HCT116 (cell line): ENCODE measurements around the gene MDP1. TPM values are rescaled to one million over a fixed set of nuclear protein-coding genes. Genes with fewer than 3 reads are reported as not detected.

Experiments
- ATAC-seq: fragments of 200-7000 bp; cut with Tn5 transposase; 2 replicates; pipeline ENCODE4 v1.9.1; 2020; ENCODE audit warnings: mild to moderate bottlenecking, moderate library complexity
- BruUV-seq: library from RNA; stranded (reverse); fragments of 400-500 nt; replicated peaks from 2 replicates; lab custom pipeline; 2021; lab: Mats Ljungman, UMichigan
- CTCF ChIA-PET: fragments of 300-600 bp; sonication (Branson Sonifier 250); formaldehyde crosslinking; loops from one replicate; lab custom pipeline; 2021; ENCODE audit warnings: antibody characterized with exemption; lab: Charles Lee
- POLR2A ChIA-PET: fragments of 300-600, 350-600 bp; sonication (Branson Sonifier 250); formaldehyde crosslinking; loops from one replicate; lab custom pipeline; 2021; ENCODE audit warnings: antibody characterized with exemption; lab: Charles Lee
- RAD21 ChIA-PET, 2 experiments: fragments of 300-600 bp; sonication (Branson Sonifier 250); formaldehyde crosslinking; loops; one replicate each; lab custom pipeline; 2023; ENCODE audit warnings: low total read pairs in 2 of 2; ENCODE audit not compliant: uncharacterized antibody in 2 of 2, unreplicated experiment in 2 of 2, low non-redundant PET in 1 of 2; lab: Charles Lee
- DNase-seq: peaks from one replicate; pipeline ENCODE4 v3.0.0-alpha.2; 2010; ENCODE audit warnings: low read depth, low spot score
- H2AFZ ChIP-seq: fragments of 200-600 bp; shearing (Covaris generic), sonication (generic); 2 replicates; pipeline ENCODE4 v1.6.1; 2017; ENCODE audit warnings: low read depth, mixed run types, mixed read lengths, antibody characterized with exemption, low read length; ENCODE audit not compliant: poor library complexity, severe bottlenecking
- H3K27ac ChIP-seq: 2 replicates; pipeline ENCODE4 v1.5.1; 2012; ENCODE audit warnings: low read depth, low read length
- H3K27me3 ChIP-seq: fragments of 200-600 bp; sonication (generic); 2 replicates; pipeline ENCODE4 v1.6.1; 2016; ENCODE audit warnings: mixed run types, low read length, mixed read lengths; ENCODE audit not compliant: insufficient read depth
- H3K36me3 ChIP-seq, 2 experiments: fragments of 200-500 bp in 1 of 2; fragments of 200-600 bp in 1 of 2; sonication (Bioruptor generic) in 1 of 2; sonication (generic) in 1 of 2; 2 replicates each; pipeline versions ENCODE4 v1.5.1 to v1.6.1; 2014 to 2016; ENCODE audit warnings: low read length in 2 of 2, inconsistent platforms in 1 of 2, mixed read lengths in 1 of 2, mixed run types in 1 of 2; ENCODE audit not compliant: insufficient read depth in 2 of 2, control insufficient read depth in 1 of 2
- H3K4me1 ChIP-seq, 2 experiments: fragments of 200-600 bp in 1 of 2; sonication (generic) in 1 of 2; 2 replicates each; pipeline versions ENCODE4 v1.5.1 to v1.6.1; 2012 to 2017; ENCODE audit warnings: low read length in 2 of 2, inconsistent platforms in 1 of 2, mild to moderate bottlenecking in 1 of 2, mixed read lengths in 1 of 2, mixed run types in 1 of 2, moderate library complexity in 1 of 2; ENCODE audit not compliant: insufficient read depth in 2 of 2, control insufficient read depth in 1 of 2
- H3K4me2 ChIP-seq: fragments of 200-600 bp; sonication (generic); 2 replicates; pipeline ENCODE4 v1.6.1; 2017; ENCODE audit warnings: mixed run types, low read length, mixed read lengths
- H3K4me3 ChIP-seq, 2 experiments: fragments of 200-600 bp in 1 of 2; sonication (generic) in 1 of 2; replicated peaks in 1 of 2; 2 replicates each; pipeline ENCODE4 v1.5.1; 2011 to 2016; ENCODE audit warnings: low read length in 2 of 2, control low read depth in 1 of 2, low read depth in 1 of 2, mild to moderate bottlenecking in 1 of 2, mixed read lengths in 1 of 2, mixed run types in 1 of 2
- H3K79me2 ChIP-seq: fragments of 200-600 bp; sonication (generic); 2 replicates; pipeline ENCODE4 v1.6.1; 2017; ENCODE audit warnings: mild to moderate bottlenecking, mixed run types, low read length, moderate library complexity, mixed read lengths; ENCODE audit not compliant: insufficient read depth
- H3K9ac ChIP-seq: fragments of 200-600 bp; sonication (generic); 2 replicates; pipeline ENCODE4 v1.6.1; 2016; ENCODE audit warnings: low read length, mixed read lengths
- H3K9me2 ChIP-seq: fragments of 200-600 bp; sonication (generic), shearing (Covaris generic); 2 replicates; pipeline ENCODE4 v1.6.1; 2017; ENCODE audit warnings: mixed run types, mild to moderate bottlenecking, moderate library complexity; ENCODE audit not compliant: insufficient read depth
- H3K9me3 ChIP-seq, 2 experiments: fragments of 200-500 bp in 1 of 2; fragments of 200-600 bp in 1 of 2; sonication (Bioruptor generic) in 1 of 2; sonication (generic) in 1 of 2; 2 replicates each; pipeline ENCODE4 v1.6.1; 2014 to 2017; ENCODE audit warnings: low read length in 2 of 2, mixed read lengths in 2 of 2, inconsistent platforms in 1 of 2, low read depth in 1 of 2, mild to moderate bottlenecking in 1 of 2, mixed run types in 1 of 2, moderate library complexity in 1 of 2; ENCODE audit not compliant: control insufficient read depth in 1 of 2, insufficient read depth in 1 of 2
- H4K20me1 ChIP-seq: fragments of 200-600 bp; sonication (generic), shearing (Covaris generic); 2 replicates; pipeline ENCODE4 v1.6.1; 2017; ENCODE audit warnings: mixed run types, mild to moderate bottlenecking, moderate library complexity; ENCODE audit not compliant: insufficient read depth
- CBX3 ChIP-seq: IDR thresholded peaks from 2 replicates; pipeline ENCODE4 v1.6.1; 2012; ENCODE audit warnings: low read depth
- CEBPB ChIP-seq: IDR thresholded peaks from 2 replicates; pipeline ENCODE4 v1.6.1; 2012; ENCODE audit warnings: low read depth
- EZH2 ChIP-seq: fragments of 200-600 bp; sonication (generic); IDR thresholded peaks from 2 replicates; pipeline ENCODE4 v1.6.1; 2017; ENCODE audit warnings: antibody characterized with exemption, mixed run types
- EZH2phosphoT487 ChIP-seq: fragments of 200-600 bp; IDR thresholded peaks from 2 replicates; pipeline ENCODE4 v1.6.1; 2018; ENCODE audit warnings: antibody characterized with exemption, borderline replicate concordance
- FOSL1 ChIP-seq: IDR thresholded peaks from 2 replicates; pipeline ENCODE4 v1.6.1; 2012; ENCODE audit warnings: low read depth
- JUND ChIP-seq: IDR thresholded peaks from 2 replicates; pipeline ENCODE4 v1.6.1; 2012
- POLR2AphosphoS5 ChIP-seq: IDR thresholded peaks from 2 replicates; pipeline ENCODE4 v1.6.1; 2011; ENCODE audit warnings: mild to moderate bottlenecking, low read depth, low read length, moderate library complexity
- RAD21 ChIP-seq: IDR thresholded peaks from 2 replicates; pipeline ENCODE4 v1.6.1; 2012; ENCODE audit warnings: low read depth, mild to moderate bottlenecking
- SP1 ChIP-seq: IDR thresholded peaks from 2 replicates; pipeline ENCODE4 v1.6.1; 2012; ENCODE audit warnings: low read depth
- TCF7L2 ChIP-seq: IDR thresholded peaks from 2 replicates; pipeline ENCODE4 v1.7.0; 2011; ENCODE audit warnings: borderline replicate concordance, inconsistent platforms; ENCODE audit not compliant: insufficient read depth, insufficient read length; ENCODE audit errors: extremely low read depth
- ZNF274 ChIP-seq: fragments of 200-500 bp; sonication (Bioruptor generic); IDR thresholded peaks from 2 replicates; pipeline ENCODE4 v1.6.1; 2014; ENCODE audit warnings: mild to moderate bottlenecking, low read depth, low read length, inconsistent platforms
- intact Hi-C: fragments of 100-400 bp; cut with micrococcal nuclease; formaldehyde crosslinking; loops from 2 replicates; pipeline ENCODE4 v1.10.0; 2022
- total RNA-seq: library from RNA; stranded (reverse); gene quantifications from one replicate; pipeline ENCODE4 v1.2.1, GENCODE V29; 2021; ENCODE audit not compliant: unreplicated experiment

Gene MDP1
- total RNA-seq, 1 experiment from 2014 or later = 15.9 TPM

GRCh38 chr14:24207625-24208024 is 8.2 kb downstream of the MDP1 start:
- Histone ChIP-seq H3K27me3 (no peaks in the 10 kb centered on the region), H4K20me1 (no peaks in the 10 kb centered on the region), H3K9me2 (no peaks in the 10 kb centered on the region), H3K9ac (no peak overlapping the region), H3K4me2 (no peak overlapping the region), H3K79me2 (peaks cover 11% of the 10 kb centered on the region; the same call in 1 of the 2 replicates), H3K27ac (no peak overlapping the region), H3K4me1 (peaks cover 0 to 4% of the 10 kb centered on the region in 2 experiments; a peak in 1 of 4 replicates), H2AFZ (no peak overlapping the region), H3K4me3 (no peak overlapping the region), H3K36me3 (peaks cover 20 to 34% of the 10 kb centered on the region in 2 experiments), H3K9me3 (peaks cover 3 to 5% of the 10 kb centered on the region in 2 experiments; a peak in 1 of 4 replicates)
- TF ChIP-seq TCF7L2 = no peak
- TF ChIP-seq JUND = no peak
- TF ChIP-seq SP1 = no peak
- TF ChIP-seq POLR2AphosphoS5 = no peak
- no peak for TF ChIP-seq CEBPB
- TF ChIP-seq EZH2phosphoT487 = no peak
- no peak for TF ChIP-seq ZNF274
- no peak for TF ChIP-seq FOSL1
- TF ChIP-seq CBX3 = no peak
- ChIA-PET POLR2A (interaction anchor here (1.9 kb wide), 1 partner anchor 12 kb away, joined by 4 read pairs; the partner anchor contains the start of gene TM9SF1), RAD21 (no interaction called here), CTCF (no interaction called here)
- BruUV-seq = no TSS peak
- no peak for ATAC-seq
- no peak for DNase-seq
- intact Hi-C loops = no loop called here

- H3K4me1 ChIP-seq = no peaks in the 10 kb centered on the region
- DNase-seq (no peak), ATAC-seq (no peak)
- H4K20me1 ChIP-seq = no peaks in the 10 kb centered on the region
- TF ChIP-seq EZH2 (no peak), POLR2AphosphoS5 (no peak), RAD21 (no peak)
- ChIA-PET RAD21 (no interaction called here), POLR2A (interaction anchor here (1.9 kb wide), 1 partner anchor 12 kb away, joined by 4 read pairs; the partner anchor contains the start of gene TM9SF1), CTCF (no interaction called here)
- H3K27me3 ChIP-seq = no peaks in the 10 kb centered on the region
- intact Hi-C loops = no loop called here
- no peak overlapping the region for H3K4me2 ChIP-seq
- BruUV-seq = no TSS peak
- peaks cover 7% of the 10 kb centered on the region; the same call in 1 of the 2 replicates for H3K79me2 ChIP-seq
- H2AFZ ChIP-seq = no peak overlapping the region
- no peak overlapping the region for H3K27ac ChIP-seq
- H3K9me3 ChIP-seq = peaks cover 3 to 5% of the 10 kb centered on the region in 2 experiments; a peak in 1 of 4 replicates
- H3K9ac ChIP-seq = no peak overlapping the region
- H3K4me3 ChIP-seq = no peak overlapping the region
- H3K36me3 ChIP-seq = peaks cover 20 to 34% of the 10 kb centered on the region in 2 experiments
- no peaks in the 10 kb centered on the region for H3K9me2 ChIP-seq
These were observed 8.7 kb downstream of the MDP1 start for GRCh38 chr14:24207104-24207551.
